ENCODE results near the gene KLHL33. TPM values are rescaled to one million over a fixed set of nuclear protein-coding genes. Genes with fewer than 3 reads are reported as not detected.

Gene KLHL33
- total RNA-seq, 4 donors from 2014 or later, result 1.2 to 4.5 (median 1.8) TPM

DNA sequence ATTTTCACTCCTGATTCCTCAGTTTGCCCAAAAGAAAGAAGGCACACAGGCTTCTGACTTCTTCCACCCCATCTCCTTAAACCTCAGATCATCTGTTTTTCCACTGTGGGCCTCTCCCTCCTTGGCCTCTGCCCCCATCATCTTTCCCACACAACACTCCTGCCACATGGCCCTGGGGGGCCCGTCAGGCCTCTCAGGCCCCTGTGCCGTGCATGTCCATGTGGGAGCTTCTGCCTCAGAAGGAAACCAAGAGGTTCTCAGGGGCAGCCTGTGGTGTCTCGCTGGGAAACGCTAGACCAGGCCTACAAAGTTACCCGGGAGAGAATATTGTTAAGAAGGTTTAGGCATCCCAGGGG is 8.0 kb downstream of the KLHL33 start:
- Histone ChIP-seq H3K9me3 (no peaks in the 10 kb centered on the region), H3K36me3 (peaks cover 0 to 3% (median 0%) of the 10 kb centered on the region in 3 donors), H3K4me1 (peaks cover 0 to 27% (median 4%) of the 10 kb centered on the region in 4 donors), H3K27me3 (no peaks in the 10 kb centered on the region), H3K4me3 (no peak overlapping the region), H3K27ac (peak overlapping the region in 1 of 4 donors; percentile 45)
- TF ChIP-seq POLR2A (IDR thresholded peaks at IDR 0.05), result no peak
- no peak for TF ChIP-seq CTCF (IDR thresholded peaks at IDR 0.05)
- TF ChIP-seq EP300 (IDR thresholded peaks at IDR 0.05), result no peak
- no peak for DNase-seq (ENCODE audit: low spot score in 2 of 2)
- WGBS, 2 donors, result 66 to 70% methylated on average over 5 of the region's 5 CpGs

DNA sequence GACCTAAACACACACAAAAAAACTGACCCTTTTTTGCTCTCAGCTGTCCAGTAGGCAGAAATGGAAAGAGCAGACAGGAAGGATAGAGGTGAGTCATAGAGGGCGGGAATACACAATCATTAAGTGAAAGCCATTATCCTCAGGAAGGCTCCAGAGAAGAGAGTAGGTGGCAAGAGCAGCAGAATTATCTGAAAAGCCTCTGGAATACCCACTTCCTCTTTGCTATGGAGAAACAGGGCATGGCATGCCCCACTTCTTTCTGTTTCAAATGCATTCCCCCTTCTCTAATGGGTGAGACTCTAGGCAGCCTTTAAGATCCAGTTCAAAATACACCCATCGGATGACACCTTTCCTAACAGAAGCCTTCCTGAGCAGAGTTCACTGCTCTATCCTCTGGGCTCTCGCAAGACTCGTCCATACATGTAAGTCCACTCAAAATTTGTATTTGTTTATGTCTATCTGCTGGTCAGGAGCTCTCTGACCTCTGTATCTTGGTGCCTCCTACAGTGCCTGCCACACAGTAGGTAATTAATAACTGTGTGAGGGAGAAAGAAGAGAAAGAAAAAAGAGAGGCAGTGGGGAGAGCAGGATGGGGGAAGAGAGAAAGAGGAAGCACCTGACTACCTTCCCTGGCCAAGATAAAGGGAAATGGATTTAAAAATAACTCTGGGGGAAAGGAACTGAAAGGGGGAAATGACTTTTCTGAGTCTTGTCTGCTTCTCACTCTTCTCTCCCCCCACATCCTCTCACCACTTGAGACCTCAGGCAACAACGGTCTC is 8.5 kb downstream of the KLHL33 start:
- no peak for DNase-seq (ENCODE audit: low spot score in 2 of 2)
- Histone ChIP-seq H3K36me3 (peaks cover 0 to 3% (median 0%) of the 10 kb centered on the region in 3 donors), H3K27ac (peak overlapping the region in 1 of 4 donors; percentile 45), H3K4me1 (peaks cover 0 to 27% (median 4%) of the 10 kb centered on the region in 4 donors), H3K9me3 (no peaks in the 10 kb centered on the region), H3K27me3 (no peaks in the 10 kb centered on the region), H3K4me3 (no peak overlapping the region)
- TF ChIP-seq POLR2A (IDR thresholded peaks at IDR 0.05) (no peak), EP300 (IDR thresholded peaks at IDR 0.05) (peak in 1 of 2 donors; percentile 20)
- 64 to 74% methylated on average over 5 of the region's 5 CpGs for WGBS, 2 donors

DNA sequence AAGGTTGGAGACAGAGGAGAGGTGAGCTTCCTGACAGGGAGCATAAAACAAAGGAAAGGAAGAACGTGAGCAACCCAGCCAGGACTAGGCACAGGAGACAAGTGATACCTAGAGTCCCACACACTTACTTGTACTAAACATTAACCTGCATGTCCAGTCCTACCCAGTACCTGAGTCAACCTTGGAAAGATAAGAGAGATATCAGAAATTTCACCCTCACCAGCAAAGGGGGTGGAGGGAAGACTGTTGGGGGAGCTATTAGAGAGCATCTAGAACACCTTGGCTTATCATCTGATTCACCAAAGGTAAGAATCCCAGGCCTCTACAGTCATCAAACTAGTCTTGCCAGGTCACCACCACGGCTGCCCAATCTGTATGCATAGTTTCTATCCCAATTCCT is 11.1 kb downstream of the KLHL33 start:
- Histone ChIP-seq H3K4me3 (no peak overlapping the region), H3K9me3 (no peaks in the 10 kb centered on the region), H3K4me1 (peaks cover 0 to 18% (median 4%) of the 10 kb centered on the region in 4 donors), H3K36me3 (peaks cover 0 to 3% (median 0%) of the 10 kb centered on the region in 3 donors), H3K27me3 (no peaks in the 10 kb centered on the region), H3K27ac (no peak overlapping the region)
- WGBS, 2 donors, result 29 to 33% methylated on average over 2 of the region's 2 CpGs
- TF ChIP-seq CTCF (IDR thresholded peaks at IDR 0.05) (no peak), POLR2A (IDR thresholded peaks at IDR 0.05) (no peak), EP300 (IDR thresholded peaks at IDR 0.05) (no peak)
- no peak for DNase-seq (ENCODE audit: low spot score in 2 of 2)

- Histone ChIP-seq H3K36me3 (no peaks in the 10 kb centered on the region), H3K4me3 (no peak overlapping the region), H3K4me1 (peaks cover 0 to 6% (median 0%) of the 10 kb centered on the region in 4 donors), H3K27ac (no peak overlapping the region), H3K27me3 (no peaks in the 10 kb centered on the region), H3K9me3 (no peaks in the 10 kb centered on the region)
- no peak for DNase-seq (ENCODE audit: low spot score in 2 of 2)
- TF ChIP-seq CTCF (IDR thresholded peaks at IDR 0.05), result no peak
- no peak for TF ChIP-seq EP300 (IDR thresholded peaks at IDR 0.05)
- no peak for TF ChIP-seq POLR2A (IDR thresholded peaks at IDR 0.05)
- WGBS, 2 donors, result 38 to 48% methylated on average over 2 of the region's 2 CpGs
These were observed 13.1 kb downstream of the KLHL33 start for GRCh38 chr14:20422886-20423285.

DNA sequence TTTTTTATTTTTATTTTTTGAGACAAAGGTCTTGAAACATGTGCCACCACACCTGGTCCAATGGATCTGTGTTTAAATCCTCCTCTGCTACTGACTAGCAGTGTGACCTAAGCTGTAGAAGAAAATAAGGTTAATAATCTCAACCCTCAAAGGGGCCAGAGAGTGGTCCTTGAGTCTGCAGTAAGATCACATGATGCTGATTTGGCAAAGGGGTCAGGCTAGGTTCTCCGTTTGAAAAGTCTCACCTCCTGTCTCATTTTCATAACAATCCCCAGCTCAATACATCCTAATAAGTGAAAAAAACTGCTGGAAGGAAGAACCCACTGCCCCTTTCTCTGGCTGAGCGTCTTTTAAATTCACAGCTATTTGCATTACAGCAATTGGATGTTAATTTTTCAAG is 14.7 kb downstream of the KLHL33 start:
- no peak for DNase-seq (ENCODE audit: low spot score in 2 of 2)
- H3K4me1 ChIP-seq, result no peaks in the 10 kb centered on the region
- no peak overlapping the region for H3K27ac ChIP-seq
- H3K36me3 ChIP-seq, result no peaks in the 10 kb centered on the region
- H3K9me3 ChIP-seq, result no peaks in the 10 kb centered on the region
- 24 to 33% methylated on average over 2 of the region's 2 CpGs for WGBS, 2 donors
- no peak overlapping the region for H3K4me3 ChIP-seq
- no peaks in the 10 kb centered on the region for H3K27me3 ChIP-seq
- TF ChIP-seq EP300 (IDR thresholded peaks at IDR 0.05) (no peak), POLR2A (IDR thresholded peaks at IDR 0.05) (no peak), CTCF (IDR thresholded peaks at IDR 0.05) (no peak)
